HG02885 (cell line): ENCODE measurements around the gene PCSK6.
"Not testable (repeated sequence)": the region's sequence is repeated elsewhere in the genome, so short reads cannot be mapped to it uniquely, and the experiment has no call there.

Experiments used
- ATAC-seq: cut with Tn5 transposase; IDR thresholded peaks from one replicate; pipeline ENCODE4 v1.9.1; 2021; ENCODE audit warnings: mild to moderate bottlenecking; ENCODE audit not compliant: unreplicated experiment, poor library complexity

Gene PCSK6

GRCh38 chr15:101390060-101390459, 99.4 kb downstream of the PCSK6 start:
- no peak for ATAC-seq

- ATAC-seq: no peak
These were observed 100.1 kb downstream of the PCSK6 start for GRCh38 chr15:101389362-101389761.

DNA sequence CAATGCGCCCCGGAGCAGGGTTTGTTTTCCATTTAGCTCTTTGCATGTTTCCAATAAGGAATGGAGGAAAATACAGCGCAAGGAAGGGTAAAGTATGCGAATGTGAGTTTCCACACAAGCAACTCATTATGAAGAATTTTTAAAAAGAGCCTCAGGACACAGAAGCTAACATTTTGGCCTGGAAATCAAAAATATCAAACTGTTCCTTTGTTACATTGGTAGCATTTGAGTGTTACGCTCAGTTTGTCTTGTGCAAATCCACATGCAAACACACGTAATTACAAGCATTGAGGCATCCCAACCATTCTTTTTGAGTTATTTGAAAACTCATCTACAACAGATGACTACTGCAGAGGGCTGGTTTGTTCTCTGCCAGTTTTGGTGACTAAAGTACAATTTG, 101.5 kb downstream of the PCSK6 start:
- ATAC-seq: no peak

- no peak for ATAC-seq
These were observed 101.9 kb downstream of the PCSK6 start for GRCh38 chr15:101387574-101387973.

DNA sequence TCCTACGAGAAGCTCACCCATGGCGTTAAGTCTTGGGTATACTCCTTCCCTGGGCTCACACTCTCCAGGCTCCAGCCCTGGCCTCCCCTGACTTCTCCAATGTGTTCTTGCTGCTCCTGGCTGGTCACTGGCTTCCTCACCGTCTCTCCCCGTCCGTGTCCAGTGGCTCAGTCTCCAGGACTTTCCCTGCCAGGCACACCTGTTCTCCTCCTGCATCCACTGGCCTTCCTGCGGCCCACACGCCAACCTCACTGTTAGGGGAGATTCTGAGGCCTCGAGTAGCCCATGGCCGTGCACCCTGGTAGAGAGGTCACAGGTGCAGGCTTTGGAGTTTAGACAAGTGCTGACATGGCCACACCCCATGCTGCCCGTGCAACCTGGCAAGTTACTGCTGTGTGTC, 102.5 kb downstream of the PCSK6 start:
- no peak for ATAC-seq

GRCh38 chr15:101386006-101386405, 103.5 kb downstream of the PCSK6 start:
- ATAC-seq: no peak

- ATAC-seq: no peak
These were observed 105.2 kb downstream of the PCSK6 start for GRCh38 chr15:101384276-101384675.

- no peak for ATAC-seq
These were observed 107.0 kb downstream of the PCSK6 start for GRCh38 chr15:101382544-101382943.

DNA sequence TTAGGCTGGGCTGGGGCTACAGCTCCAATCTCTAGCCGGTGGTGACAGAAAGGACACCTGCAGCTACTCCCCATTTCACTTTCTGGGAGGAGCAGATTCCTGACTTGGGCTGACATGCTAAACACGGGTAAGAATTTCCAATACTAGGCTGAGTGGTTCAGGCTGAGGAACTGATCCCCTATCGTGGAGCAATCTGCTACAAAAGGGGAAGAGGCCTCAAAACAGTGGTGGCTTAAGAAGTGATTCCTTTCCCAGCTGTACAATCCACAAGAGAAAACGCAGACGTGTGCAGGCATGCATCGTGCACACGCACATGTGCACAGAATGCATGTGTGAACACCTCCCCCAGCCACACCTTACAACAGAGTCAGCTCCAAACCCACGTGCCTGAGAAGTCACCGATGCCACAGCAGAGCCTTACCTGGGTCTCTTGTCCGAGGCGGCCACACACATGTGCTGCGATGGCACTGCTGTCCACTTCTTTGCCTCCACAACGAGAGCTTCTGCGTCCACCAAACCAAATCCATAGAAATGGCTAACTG, 107.8 kb downstream of the PCSK6 start:
- no peak for ATAC-seq

DNA sequence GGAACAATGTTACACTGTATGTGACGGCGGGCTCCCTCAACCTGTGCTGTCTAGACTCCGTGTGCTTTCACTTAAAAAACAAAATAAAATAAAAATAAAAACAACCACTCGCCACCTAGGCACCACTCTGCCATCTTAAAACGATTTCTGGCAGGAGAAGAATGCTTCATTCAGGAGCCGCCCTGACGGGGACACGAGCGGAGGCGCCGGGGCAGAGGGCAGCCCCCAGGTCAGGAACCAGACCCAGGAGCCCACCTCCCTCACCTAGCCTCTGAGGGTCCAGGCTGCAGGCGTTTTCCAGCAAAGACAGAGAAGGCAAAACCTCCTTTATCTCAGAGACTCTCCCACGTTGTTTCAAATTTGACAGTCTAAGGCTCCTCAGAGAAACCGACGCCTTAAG, 109.4 kb downstream of the PCSK6 start:
- no peak for ATAC-seq

DNA sequence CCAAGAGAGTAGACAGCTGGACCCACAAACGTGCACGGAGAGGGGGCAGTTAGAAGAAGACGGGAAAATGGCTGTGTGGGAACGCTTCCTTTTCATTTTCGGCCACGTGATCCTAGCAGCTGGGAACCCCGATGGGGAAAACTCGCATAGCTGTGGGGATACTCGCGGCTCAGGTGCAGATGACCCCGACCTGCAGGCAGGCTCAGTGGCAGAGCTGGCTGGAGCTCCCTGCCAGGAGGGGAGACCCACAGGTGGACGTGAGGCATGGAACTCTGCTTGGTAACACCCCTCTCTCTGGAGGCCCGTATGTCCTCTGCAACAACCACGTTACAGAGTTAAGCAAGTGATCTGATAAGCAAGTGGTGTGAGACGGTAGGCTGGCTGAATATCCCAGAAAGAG, 109.9 kb downstream of the PCSK6 start:
- no peak for ATAC-seq

GRCh38 chr15:101378879-101379278, 110.6 kb downstream of the PCSK6 start:
- no peak for ATAC-seq

DNA sequence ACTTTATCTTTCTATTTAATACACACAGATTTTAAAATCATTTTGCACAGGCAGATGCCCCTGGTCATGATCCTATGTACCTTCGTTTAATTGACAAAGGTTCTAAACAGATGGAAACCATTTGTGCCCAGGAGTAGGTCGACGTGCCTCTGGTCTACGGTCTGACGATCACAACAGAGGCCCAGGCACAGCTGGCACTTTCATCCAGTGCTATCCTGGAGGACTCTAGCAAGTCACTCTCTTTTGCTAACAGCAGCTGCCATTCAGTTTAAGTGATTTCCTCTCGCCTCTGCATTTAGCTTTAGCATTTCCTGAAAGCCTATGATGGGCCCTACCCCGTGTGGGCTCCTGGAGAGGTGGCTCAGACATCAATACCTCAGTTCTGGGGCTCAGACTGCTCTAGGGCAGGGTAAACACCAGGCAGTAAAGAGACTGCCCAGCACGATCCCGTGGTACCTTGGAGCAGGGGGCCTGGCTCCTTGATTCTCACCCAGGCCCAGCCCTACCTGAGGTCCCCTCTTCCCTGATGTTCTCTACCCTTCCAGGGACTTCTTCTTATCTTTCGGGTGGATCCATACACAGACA, 111.2 kb downstream of the PCSK6 start:
- no peak for ATAC-seq

DNA sequence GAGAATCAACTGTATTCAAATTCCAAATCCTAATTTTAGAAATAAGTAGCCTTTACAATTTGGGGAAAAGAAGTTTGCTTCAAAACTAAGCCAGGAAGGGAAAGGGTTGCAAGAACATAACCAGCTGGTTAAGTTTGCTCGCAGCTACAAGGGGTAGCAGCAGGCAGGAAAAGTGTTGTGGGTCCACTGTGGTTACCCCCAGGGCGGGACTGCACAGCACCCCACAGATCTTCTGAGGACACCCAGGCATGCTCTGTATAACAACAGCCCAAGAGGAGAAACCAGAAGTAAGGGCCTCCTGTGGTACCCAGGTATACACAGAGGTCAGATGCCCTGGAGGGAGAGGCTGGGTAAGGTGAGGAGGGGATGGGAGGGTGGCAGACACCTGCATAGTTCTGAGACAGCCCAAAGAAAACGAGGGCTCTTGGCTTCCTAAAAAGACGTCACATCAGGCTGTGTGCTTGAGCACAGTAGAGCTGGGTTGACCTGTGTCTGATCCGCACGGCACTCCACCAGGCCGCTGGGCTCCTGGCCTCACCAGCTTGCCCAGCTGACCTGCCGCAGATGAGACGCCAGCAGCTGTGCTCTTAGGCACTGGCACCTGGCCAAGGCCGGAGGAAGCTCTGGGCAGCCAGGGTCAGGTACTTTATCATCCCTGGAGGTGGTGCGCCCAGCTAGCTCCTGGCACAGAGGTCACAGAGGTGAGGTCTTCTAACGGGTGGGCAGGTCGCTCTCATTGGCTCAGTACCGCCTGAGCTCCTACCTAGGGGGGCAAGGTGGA, 112.7 kb downstream of the PCSK6 start:
- no peak for ATAC-seq

GRCh38 chr15:101375006-101375405, 114.5 kb downstream of the PCSK6 start:
- ATAC-seq: not testable (repeated sequence)

DNA sequence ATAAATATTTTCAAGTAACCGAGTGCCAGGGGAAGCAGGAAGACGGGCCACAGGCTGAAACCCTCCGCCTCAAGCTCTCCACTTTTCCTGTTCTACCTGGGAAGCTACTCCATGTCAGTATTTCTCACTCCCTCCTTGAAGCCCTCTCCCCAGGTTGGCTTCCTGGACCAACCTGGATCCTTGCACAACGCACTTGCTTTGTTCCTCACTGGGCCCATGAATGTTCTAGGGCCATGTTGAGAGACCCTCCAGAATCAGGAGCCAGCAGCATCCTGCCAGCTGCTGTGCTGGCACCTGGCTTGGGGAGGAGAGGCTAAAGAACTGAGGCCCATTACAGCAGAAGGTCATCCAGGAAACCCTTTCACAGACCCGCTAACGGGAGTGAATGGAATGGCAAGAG, 115.2 kb downstream of the PCSK6 start:
- no peak for ATAC-seq

GRCh38 chr15:101373577-101373976, 115.9 kb downstream of the PCSK6 start:
- no peak for ATAC-seq

GRCh38 chr15:101372960-101373525, 116.5 kb downstream of the PCSK6 start:
- no peak for ATAC-seq

- no peak for ATAC-seq
These were observed 117.3 kb downstream of the PCSK6 start for GRCh38 chr15:101372149-101372577.

DNA sequence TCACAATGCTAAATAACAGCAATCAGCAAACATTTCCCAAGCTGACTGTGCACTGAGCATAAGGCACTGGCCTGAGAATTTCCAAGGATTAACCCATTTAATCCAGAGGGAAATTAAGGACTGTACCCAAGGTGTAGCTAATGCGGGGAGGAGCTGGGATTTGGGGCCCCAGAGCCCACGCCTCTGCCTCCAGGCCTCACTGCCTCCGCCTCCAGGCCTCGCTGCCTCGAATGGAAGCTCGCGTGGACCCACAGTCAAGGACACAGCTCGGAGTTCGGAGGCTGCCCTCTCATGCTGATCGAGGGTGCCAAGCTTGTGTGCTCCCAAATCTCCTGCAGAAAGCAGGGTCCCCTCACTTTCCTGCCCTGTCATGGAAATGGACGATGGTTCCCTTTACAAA, 118.0 kb downstream of the PCSK6 start:
- ATAC-seq: no peak

- ATAC-seq: no peak
These were observed 118.4 kb downstream of the PCSK6 start for GRCh38 chr15:101371081-101371480.
